ENCODE data around the gene YBEY.

- TF ChIP-seq EZH2 (IDR thresholded peaks at IDR 0.05; ENCODE audit: insufficient read depth, poor library complexity, severe bottlenecking) (no peak), EZH2phosphoT487 (IDR thresholded peaks at IDR 0.05; ENCODE audit: insufficient read depth, low read depth) (no peak)
These were observed 20.2 kb upstream of the YBEY start for GRCh38 chr21:46265736-46266525.

Data from GM23248 (cell line).